AG04450 (cell line): ENCODE results near the gene CDCA7L. TPM values are rescaled to one million over a fixed set of nuclear protein-coding genes. Genes with fewer than 3 reads are reported as not detected.

ENCODE experiments used
- CTCF ChIA-PET: fragments of 300-600, 350-600 bp; formaldehyde crosslinking; extraction: SDS; loops from one replicate; lab custom pipeline; 2022; ENCODE audit warnings: antibody characterized with exemption, inconsistent platforms; lab: Charles Lee
- POLR2A ChIA-PET: fragments of 350-600 bp; formaldehyde crosslinking; extraction: SDS; loops from one replicate; lab custom pipeline; 2021; ENCODE audit warnings: antibody characterized with exemption, inconsistent platforms; lab: Yijun Ruan, JAX
- DNase-seq: peaks from one replicate; pipeline ENCODE4 v3.0.0-alpha.2; 2011; ENCODE audit warnings: low read depth, low spot score
- H3K27ac ChIP-seq: one replicate; pipeline ENCODE4 v1.5.1; 2012; ENCODE audit warnings: low read depth, low read length, control low read depth
- H3K27me3 ChIP-seq: one replicate; pipeline ENCODE4 v1.6.0; 2012; ENCODE audit warnings: low read length; ENCODE audit not compliant: control insufficient read depth, insufficient read depth
- H3K4me3 ChIP-seq: 2 replicates; pipeline ENCODE4 v1.5.1; 2011; ENCODE audit warnings: mild to moderate bottlenecking, low read depth, low read length, control low read depth
- H3K9me3 ChIP-seq: 2 replicates; pipeline ENCODE4 v1.5.1; 2012; ENCODE audit warnings: low read length; ENCODE audit not compliant: control insufficient read depth, insufficient read depth
- polyA minus RNA-seq: library from RNA; depleted of rRNA, polyadenylated mRNA; stranded (reverse); fragments of >200 nt; gene quantifications from 2 replicates; pipeline ENCODE4 v1.2.3, GENCODE V29; 2011; rRNA and poly(A)+ RNA removed
- polyA plus RNA-seq: library from polyadenylated mRNA; depleted of rRNA; stranded (reverse); fragments of >200 nt; gene quantifications from 2 replicates; pipeline ENCODE4 v1.2.3, GENCODE V29; 2011; rRNA removed
- TF ChIP-seq, protein P1 (sequence below): IDR thresholded peaks from 2 replicates; pipeline ENCODE4 v1.5.1; 2011; ENCODE audit warnings: low read depth, low read length, control low read depth, inconsistent platforms

The CDCA7L gene, protein sequence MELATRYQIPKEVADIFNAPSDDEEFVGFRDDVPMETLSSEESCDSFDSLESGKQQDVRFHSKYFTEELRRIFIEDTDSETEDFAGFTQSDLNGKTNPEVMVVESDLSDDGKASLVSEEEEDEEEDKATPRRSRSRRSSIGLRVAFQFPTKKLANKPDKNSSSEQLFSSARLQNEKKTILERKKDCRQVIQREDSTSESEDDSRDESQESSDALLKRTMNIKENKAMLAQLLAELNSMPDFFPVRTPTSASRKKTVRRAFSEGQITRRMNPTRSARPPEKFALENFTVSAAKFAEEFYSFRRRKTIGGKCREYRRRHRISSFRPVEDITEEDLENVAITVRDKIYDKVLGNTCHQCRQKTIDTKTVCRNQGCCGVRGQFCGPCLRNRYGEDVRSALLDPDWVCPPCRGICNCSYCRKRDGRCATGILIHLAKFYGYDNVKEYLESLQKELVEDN
- polyA plus RNA-seq = 23.9 and 28.1 TPM in 2 replicates
- 44.5 and 54.1 TPM in 2 replicates for polyA minus RNA-seq

DNA sequence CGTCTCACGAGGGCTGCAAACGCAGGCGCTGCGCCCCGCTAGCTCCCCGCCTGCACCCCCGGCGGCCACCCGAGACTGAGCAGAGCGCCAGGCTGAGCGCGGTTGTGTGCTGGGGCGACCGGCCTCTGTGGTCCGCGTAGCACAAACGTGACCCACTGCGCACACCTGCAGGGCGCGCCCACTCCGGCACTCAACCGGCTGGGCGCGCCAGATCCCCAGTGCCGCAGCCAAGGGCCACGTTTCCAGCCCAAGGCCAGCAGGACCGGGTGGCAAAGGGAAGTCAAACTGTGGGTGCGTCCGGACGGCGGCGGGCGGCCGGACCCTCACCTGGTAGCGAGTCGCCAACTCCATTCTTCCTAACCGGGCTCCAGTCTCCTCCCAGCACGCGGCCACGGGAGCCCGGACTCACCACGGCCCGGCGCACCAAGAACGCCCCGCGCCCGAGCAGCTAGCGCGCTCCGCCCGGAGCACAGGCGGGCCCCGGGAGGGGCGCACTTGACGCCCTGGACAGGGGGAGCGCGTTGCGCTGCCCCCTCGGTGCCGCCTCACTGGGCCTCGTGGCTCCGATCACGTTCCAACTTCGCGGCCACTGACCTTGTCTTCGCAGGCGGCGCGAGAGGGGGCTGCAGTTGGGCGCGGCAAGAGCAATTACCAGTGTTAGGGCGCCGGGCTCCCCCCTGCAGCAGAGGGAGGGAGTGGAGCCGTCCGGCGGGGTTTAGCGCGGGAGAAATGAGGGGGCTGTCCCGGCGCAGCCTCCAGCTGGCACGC lies at the start of gene CDCA7L:
CDCA7L (minus strand) TSS at position 446 of the 768 bp plus-strand sequence; CDS start at position 351, 95 bp downstream.
- Histone ChIP-seq H3K27ac (peak within 1 kb of the TSS; percentile 77), H3K9me3 (no peaks in the 10 kb centered on the region), H3K4me3 (peak within 1 kb of the TSS; percentile 80), H3K27me3 (no peaks in the 10 kb centered on the region)
- CTCF ChIA-PET = interaction anchor here (0.7 kb wide), 1 partner anchor 21 kb away, joined by 3 read pairs; no protein-coding TSS in a partner anchor
- POLR2A ChIA-PET = interaction anchor here (0.5 to 1.5 kb wide), 4 partner anchors 9 to 518 kb away, joined by 3 to 11 read pairs (median 6); partner anchors contain the start of gene SP4
- DNase-seq = no peak
- TF ChIP-seq, protein P1, sequence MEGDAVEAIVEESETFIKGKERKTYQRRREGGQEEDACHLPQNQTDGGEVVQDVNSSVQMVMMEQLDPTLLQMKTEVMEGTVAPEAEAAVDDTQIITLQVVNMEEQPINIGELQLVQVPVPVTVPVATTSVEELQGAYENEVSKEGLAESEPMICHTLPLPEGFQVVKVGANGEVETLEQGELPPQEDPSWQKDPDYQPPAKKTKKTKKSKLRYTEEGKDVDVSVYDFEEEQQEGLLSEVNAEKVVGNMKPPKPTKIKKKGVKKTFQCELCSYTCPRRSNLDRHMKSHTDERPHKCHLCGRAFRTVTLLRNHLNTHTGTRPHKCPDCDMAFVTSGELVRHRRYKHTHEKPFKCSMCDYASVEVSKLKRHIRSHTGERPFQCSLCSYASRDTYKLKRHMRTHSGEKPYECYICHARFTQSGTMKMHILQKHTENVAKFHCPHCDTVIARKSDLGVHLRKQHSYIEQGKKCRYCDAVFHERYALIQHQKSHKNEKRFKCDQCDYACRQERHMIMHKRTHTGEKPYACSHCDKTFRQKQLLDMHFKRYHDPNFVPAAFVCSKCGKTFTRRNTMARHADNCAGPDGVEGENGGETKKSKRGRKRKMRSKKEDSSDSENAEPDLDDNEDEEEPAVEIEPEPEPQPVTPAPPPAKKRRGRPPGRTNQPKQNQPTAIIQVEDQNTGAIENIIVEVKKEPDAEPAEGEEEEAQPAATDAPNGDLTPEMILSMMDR = no peak

DNA sequence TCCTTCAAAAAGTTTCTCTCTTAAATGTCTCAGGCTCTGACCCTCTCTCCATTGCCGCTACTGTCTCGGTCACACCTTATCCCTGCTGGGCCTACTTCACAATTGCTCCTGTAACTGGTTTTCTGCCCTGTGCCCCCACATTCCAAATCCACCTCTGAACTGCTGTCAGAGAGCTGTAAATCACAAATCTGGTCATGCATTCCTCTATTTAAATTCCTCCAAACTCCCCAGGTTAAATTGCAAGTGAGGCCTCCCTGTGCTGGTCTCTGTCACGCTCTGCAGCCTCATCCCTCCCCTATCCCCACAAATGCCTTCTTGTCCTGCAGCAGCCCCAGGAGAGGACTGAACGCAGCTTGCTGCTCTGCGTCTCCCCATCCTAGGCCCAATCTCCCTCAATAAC lies 40.4 kb upstream of the CDCA7L start:
- TF ChIP-seq, protein P1 = no peak
- no peak for DNase-seq
- no peak overlapping the region for H3K4me3 ChIP-seq
- H3K27ac ChIP-seq = no peak overlapping the region
- CTCF ChIA-PET = no interaction called here
- H3K27me3 ChIP-seq = no peaks in the 10 kb centered on the region
- POLR2A ChIA-PET = no interaction called here
- no peaks in the 10 kb centered on the region for H3K9me3 ChIP-seq

DNA sequence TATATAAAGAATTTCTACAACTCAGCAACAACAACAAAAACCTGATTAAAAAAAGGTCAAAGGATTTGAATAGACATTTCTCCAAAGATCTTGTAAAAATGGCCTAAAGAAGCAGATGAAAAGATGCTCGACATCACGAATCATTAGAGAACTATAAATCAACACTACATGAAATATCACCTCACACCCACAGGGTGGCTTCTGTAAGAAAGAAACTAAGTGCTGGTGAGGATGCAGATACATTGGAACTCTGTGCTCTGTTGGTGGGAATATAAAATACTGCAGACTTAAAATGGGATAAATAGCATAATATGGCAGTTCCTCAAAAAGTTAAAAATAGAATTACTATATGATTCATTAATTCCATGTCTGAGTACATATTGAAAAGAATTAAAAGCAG lies 38.3 kb upstream of the CDCA7L start:
- TF ChIP-seq, protein P1 = no peak
- ChIA-PET CTCF (no interaction called here), POLR2A (no interaction called here)
- DNase-seq = no peak
- Histone ChIP-seq H3K27me3 (no peaks in the 10 kb centered on the region), H3K9me3 (no peaks in the 10 kb centered on the region), H3K4me3 (no peak overlapping the region), H3K27ac (no peak overlapping the region)

DNA sequence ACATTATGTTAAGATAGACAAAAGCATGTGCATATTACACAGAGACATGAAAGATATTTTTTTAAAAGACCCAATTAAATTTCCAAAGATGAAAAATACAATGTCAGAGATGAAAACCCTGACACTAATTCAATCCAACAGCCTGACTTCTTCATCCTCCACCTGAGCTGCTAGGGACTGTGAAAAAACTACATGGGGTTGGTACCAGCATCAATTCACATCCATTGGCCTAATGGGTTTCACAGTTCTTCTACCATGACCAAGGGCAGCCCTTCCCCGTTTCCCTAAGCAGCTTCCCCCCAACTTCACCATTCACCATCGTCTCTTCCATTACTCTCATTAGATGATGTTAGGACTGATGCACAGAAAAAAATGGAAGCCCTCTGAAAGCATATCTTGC lies 37.4 kb upstream of the CDCA7L start:
- ChIA-PET POLR2A (no interaction called here), CTCF (no interaction called here)
- Histone ChIP-seq H3K4me3 (no peak overlapping the region), H3K9me3 (no peaks in the 10 kb centered on the region), H3K27ac (no peak overlapping the region), H3K27me3 (peaks cover 2% of the 10 kb centered on the region)
- DNase-seq = no peak
- TF ChIP-seq, protein P1 = no peak

DNA sequence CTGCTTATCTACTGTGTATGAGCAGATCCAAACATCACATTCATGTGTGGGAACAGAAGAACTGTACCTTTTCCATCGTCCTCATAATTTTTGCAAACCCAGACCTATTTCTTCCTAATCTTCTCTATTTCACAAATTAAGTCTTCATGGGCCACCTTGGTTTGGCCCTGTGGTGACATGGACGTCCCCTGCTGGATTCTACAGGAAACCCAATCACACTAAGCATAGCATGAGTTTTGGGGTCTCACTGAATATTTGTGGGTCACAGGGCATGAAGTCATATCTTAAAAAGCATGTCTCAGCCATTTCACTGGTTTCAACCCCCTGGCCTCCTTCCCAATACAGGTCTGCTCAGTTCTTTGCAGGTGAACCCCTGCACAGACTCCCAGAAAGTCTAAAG lies 35.8 kb upstream of the CDCA7L start:
- H3K9me3 ChIP-seq = no peaks in the 10 kb centered on the region
- H3K27me3 ChIP-seq = peaks cover 2% of the 10 kb centered on the region
- TF ChIP-seq, protein P1 = no peak
- DNase-seq = no peak
- POLR2A ChIA-PET = no interaction called here
- CTCF ChIA-PET = no interaction called here
- no peak overlapping the region for H3K27ac ChIP-seq
- no peak overlapping the region for H3K4me3 ChIP-seq
